ENCODE measurements around the gene ZMIZ1.
A peak's percentile ranks its signal among the peaks of the same experiment; 100 is the strongest.

Gene ZMIZ1

GRCh38 chr10:79274279-79275104 is 205.7 kb downstream of the ZMIZ1 start:
- H2BK5ac ChIP-seq (ENCODE audit: low read depth, low read length, poor library complexity, severe bottlenecking), result no peak overlapping the region
- no peaks in the 10 kb centered on the region for H3K27me3 ChIP-seq (ENCODE audit: control insufficient read depth in 1 of 2, insufficient read depth in 1 of 2, low read length in 2 of 2)
- peak; percentile 81 for DNase-seq
- peak overlapping the region; percentile 22 to 57 for H3K4ac ChIP-seq (ENCODE audit: low read depth in 1 of 2, low read length in 2 of 2)
- peak overlapping the region in 1 of 2 experiments; percentile 24 for H2BK12ac ChIP-seq (ENCODE audit: low read length in 2 of 2)
- H3K27ac ChIP-seq (ENCODE audit: low read length, poor library complexity, severe bottlenecking), result no peak overlapping the region
- H2BK120ac ChIP-seq (ENCODE audit: low read depth, low read length), result no peak overlapping the region
- H3K4me3 ChIP-seq (ENCODE audit: insufficient read depth in 1 of 2, low read depth in 1 of 2, low read length in 2 of 2), result no peak overlapping the region
- no peaks in the 10 kb centered on the region for H3K9me3 ChIP-seq (ENCODE audit: control insufficient read depth, low read length)
- H3K18ac ChIP-seq (ENCODE audit: low read depth in 1 of 2, low read length in 2 of 2), result peak overlapping the region; percentile 31 to 45
- 76% methylated on average over 32 of the region's 32 CpGs for WGBS
- H4K8ac ChIP-seq (ENCODE audit: low read length), result peak overlapping the region; percentile 52
- peak overlapping the region; percentile 53 for H3K9ac ChIP-seq (ENCODE audit: low read length)
- H3K4me2 ChIP-seq (ENCODE audit: low read length, poor library complexity, severe bottlenecking), result no peak overlapping the region
- peaks cover 67% of the 10 kb centered on the region for H3K79me1 ChIP-seq (replicated peaks; ENCODE audit: low read length, poor library complexity, severe bottlenecking)
- H2AK5ac ChIP-seq (ENCODE audit: low read length, severe bottlenecking), result no peak overlapping the region
- H3K14ac ChIP-seq (ENCODE audit: low read length in 2 of 2), result peak overlapping the region in 1 of 2 experiments; percentile 30
- H3K4me1 ChIP-seq (ENCODE audit: control insufficient read depth, insufficient read depth, low read depth, low read length), result peaks cover 37% of the 10 kb centered on the region
- H3K36me3 ChIP-seq (ENCODE audit: control insufficient read depth in 1 of 2, insufficient read depth in 2 of 2, low read depth in 1 of 2, low read length in 2 of 2), result peaks cover 50 to 85% of the 10 kb centered on the region in 2 experiments
- no peak overlapping the region for H2AFZ ChIP-seq (ENCODE audit: low read depth, low read length)
- no peak overlapping the region for H3K23ac ChIP-seq (ENCODE audit: low read length in 2 of 2)
- peak overlapping the region; percentile 64 for H4K91ac ChIP-seq (ENCODE audit: low read length)
- H2BK15ac ChIP-seq (ENCODE audit: low read depth, poor library complexity, severe bottlenecking), result no peak overlapping the region

GRCh38 chr10:79275105-79275430 is 206.3 kb downstream of the ZMIZ1 start:
- Histone ChIP-seq H3K9ac (ENCODE audit: low read length) (peak overlapping the region; percentile 53), H2BK12ac (ENCODE audit: low read length in 2 of 2) (no peak overlapping the region), H3K4me3 (ENCODE audit: insufficient read depth in 1 of 2, low read depth in 1 of 2, low read length in 2 of 2) (no peak overlapping the region), H3K79me1 (replicated peaks; ENCODE audit: low read length, poor library complexity, severe bottlenecking) (peaks cover 64% of the 10 kb centered on the region), H2BK5ac (ENCODE audit: low read depth, low read length, poor library complexity, severe bottlenecking) (no peak overlapping the region), H2AK5ac (ENCODE audit: low read length, severe bottlenecking) (no peak overlapping the region), H2BK120ac (ENCODE audit: low read depth, low read length) (no peak overlapping the region), H3K27me3 (ENCODE audit: control insufficient read depth in 1 of 2, insufficient read depth in 1 of 2, low read length in 2 of 2) (no peaks in the 10 kb centered on the region), H3K14ac (ENCODE audit: low read length in 2 of 2) (peak overlapping the region in 1 of 2 experiments; percentile 30), H2AFZ (ENCODE audit: low read depth, low read length) (no peak overlapping the region), H4K8ac (ENCODE audit: low read length) (peak overlapping the region; percentile 52), H3K4me1 (ENCODE audit: control insufficient read depth, insufficient read depth, low read depth, low read length) (peaks cover 35% of the 10 kb centered on the region), H3K9me3 (ENCODE audit: control insufficient read depth, low read length) (no peaks in the 10 kb centered on the region), H3K23ac (ENCODE audit: low read length in 2 of 2) (no peak overlapping the region), H3K4ac (ENCODE audit: low read depth in 1 of 2, low read length in 2 of 2) (peak overlapping the region in 1 of 2 experiments; percentile 37), H3K36me3 (ENCODE audit: control insufficient read depth in 1 of 2, insufficient read depth in 2 of 2, low read depth in 1 of 2, low read length in 2 of 2) (peaks cover 47 to 85% of the 10 kb centered on the region in 2 experiments), H2BK15ac (ENCODE audit: low read depth, poor library complexity, severe bottlenecking) (no peak overlapping the region), H3K4me2 (ENCODE audit: low read length, poor library complexity, severe bottlenecking) (no peak overlapping the region), H4K91ac (ENCODE audit: low read length) (no peak overlapping the region), H3K27ac (ENCODE audit: low read length, poor library complexity, severe bottlenecking) (no peak overlapping the region), H3K18ac (ENCODE audit: low read depth in 1 of 2, low read length in 2 of 2) (no peak overlapping the region)
- 86% methylated on average over 3 of the region's 3 CpGs for WGBS
- DNase-seq, result no peak

- Histone ChIP-seq H4K8ac (ENCODE audit: low read length) (no peak overlapping the region), H3K9ac (ENCODE audit: low read length) (peak overlapping the region; percentile 23), H3K4me1 (ENCODE audit: control insufficient read depth, insufficient read depth, low read depth, low read length) (peaks cover 32% of the 10 kb centered on the region), H3K14ac (ENCODE audit: low read length in 2 of 2) (no peak overlapping the region), H3K27ac (ENCODE audit: low read length, poor library complexity, severe bottlenecking) (no peak overlapping the region), H2BK12ac (ENCODE audit: low read length in 2 of 2) (no peak overlapping the region), H3K4me3 (ENCODE audit: insufficient read depth in 1 of 2, low read depth in 1 of 2, low read length in 2 of 2) (no peak overlapping the region), H3K4ac (ENCODE audit: low read depth in 1 of 2, low read length in 2 of 2) (peak overlapping the region in 1 of 2 experiments; percentile 51), H3K23ac (ENCODE audit: low read length in 2 of 2) (no peak overlapping the region), H3K9me3 (ENCODE audit: control insufficient read depth, low read length) (no peaks in the 10 kb centered on the region), H3K4me2 (ENCODE audit: low read length, poor library complexity, severe bottlenecking) (no peak overlapping the region), H2AK5ac (ENCODE audit: low read length, severe bottlenecking) (no peak overlapping the region), H3K36me3 (ENCODE audit: control insufficient read depth in 1 of 2, insufficient read depth in 2 of 2, low read depth in 1 of 2, low read length in 2 of 2) (peaks cover 47 to 84% of the 10 kb centered on the region in 2 experiments), H2BK15ac (ENCODE audit: low read depth, poor library complexity, severe bottlenecking) (no peak overlapping the region), H3K79me1 (replicated peaks; ENCODE audit: low read length, poor library complexity, severe bottlenecking) (peaks cover 64% of the 10 kb centered on the region), H2BK5ac (ENCODE audit: low read depth, low read length, poor library complexity, severe bottlenecking) (no peak overlapping the region), H3K27me3 (ENCODE audit: control insufficient read depth in 1 of 2, insufficient read depth in 1 of 2, low read length in 2 of 2) (no peaks in the 10 kb centered on the region), H2AFZ (ENCODE audit: low read depth, low read length) (no peak overlapping the region), H4K91ac (ENCODE audit: low read length) (no peak overlapping the region), H3K18ac (ENCODE audit: low read depth in 1 of 2, low read length in 2 of 2) (no peak overlapping the region), H2BK120ac (ENCODE audit: low read depth, low read length) (no peak overlapping the region)
- 92% methylated on average over 10 of the region's 10 CpGs for WGBS
- no peak for DNase-seq
These were observed 206.7 kb downstream of the ZMIZ1 start for GRCh38 chr10:79275431-79275851.

- Histone ChIP-seq H2BK15ac (ENCODE audit: low read depth, poor library complexity, severe bottlenecking) (no peak overlapping the region), H3K23ac (ENCODE audit: low read length in 2 of 2) (peak overlapping the region in 1 of 2 experiments; percentile 34), H3K36me3 (ENCODE audit: control insufficient read depth in 1 of 2, insufficient read depth in 2 of 2, low read depth in 1 of 2, low read length in 2 of 2) (peaks cover 52 to 80% of the 10 kb centered on the region in 2 experiments), H3K4me2 (ENCODE audit: low read length, poor library complexity, severe bottlenecking) (no peak overlapping the region), H3K18ac (ENCODE audit: low read depth in 1 of 2, low read length in 2 of 2) (peak overlapping the region in 1 of 2 experiments; percentile 18), H2BK5ac (ENCODE audit: low read depth, low read length, poor library complexity, severe bottlenecking) (no peak overlapping the region), H3K14ac (ENCODE audit: low read length in 2 of 2) (no peak overlapping the region), H4K91ac (ENCODE audit: low read length) (no peak overlapping the region), H3K79me1 (replicated peaks; ENCODE audit: low read length, poor library complexity, severe bottlenecking) (peaks cover 58% of the 10 kb centered on the region), H3K27ac (ENCODE audit: low read length, poor library complexity, severe bottlenecking) (no peak overlapping the region), H3K27me3 (ENCODE audit: control insufficient read depth in 1 of 2, insufficient read depth in 1 of 2, low read length in 2 of 2) (no peaks in the 10 kb centered on the region), H3K9ac (ENCODE audit: low read length) (no peak overlapping the region), H3K9me3 (ENCODE audit: control insufficient read depth, low read length) (no peaks in the 10 kb centered on the region), H3K4ac (ENCODE audit: low read depth in 1 of 2, low read length in 2 of 2) (peak overlapping the region in 1 of 2 experiments; percentile 43), H2AK5ac (ENCODE audit: low read length, severe bottlenecking) (no peak overlapping the region), H2BK120ac (ENCODE audit: low read depth, low read length) (no peak overlapping the region), H2BK12ac (ENCODE audit: low read length in 2 of 2) (no peak overlapping the region), H3K4me3 (ENCODE audit: insufficient read depth in 1 of 2, low read depth in 1 of 2, low read length in 2 of 2) (no peak overlapping the region), H4K8ac (ENCODE audit: low read length) (no peak overlapping the region), H2AFZ (ENCODE audit: low read depth, low read length) (no peak overlapping the region), H3K4me1 (ENCODE audit: control insufficient read depth, insufficient read depth, low read depth, low read length) (peaks cover 40% of the 10 kb centered on the region)
- DNase-seq, result no peak
- 93% methylated on average over 13 of the region's 13 CpGs for WGBS
These were observed 209.0 kb downstream of the ZMIZ1 start for GRCh38 chr10:79277579-79278269.

All from mesenchymal stem cell (in vitro differentiated cells and primary cell).